GM12878 (cell line): ENCODE data around the gene ATIC. TPM values are rescaled to one million over a fixed set of nuclear protein-coding genes. Genes with fewer than 3 reads are reported as not detected.

Experiments used
- ATAC-seq: fragments of 200-7000 bp; cut with Tn5 transposase; 3 replicates; pipeline ENCODE4 v1.9.1; 2020; ENCODE audit warnings: mild to moderate bottlenecking, moderate library complexity
- BruUV-seq: library from RNA; stranded (reverse); fragments of 400-500 nt; replicated peaks from 2 replicates; lab custom pipeline; 2021; lab: Mats Ljungman, UMichigan
- CTCF ChIA-PET: fragments of 300-600 bp; sonication (Branson Sonifier 250); formaldehyde crosslinking; extraction: SDS; loops from one replicate; lab custom pipeline; 2021; ENCODE audit warnings: inconsistent platforms; lab: Yijun Ruan, JAX
- POLR2A ChIA-PET: fragments of 350-600 bp; formaldehyde crosslinking; extraction: SDS; loops from one replicate; lab custom pipeline; 2021; ENCODE audit warnings: inconsistent platforms; lab: Charles Lee
- RAD21 ChIA-PET: fragments of 300-600 bp; sonication (Branson Sonifier 250); formaldehyde crosslinking; loops from one replicate; lab custom pipeline; 2023; ENCODE audit warnings: antibody characterized with exemption; ENCODE audit not compliant: unreplicated experiment; lab: Charles Lee
- SMC1A ChIA-PET: fragments of 300-600 bp; sonication (Branson Sonifier 250); formaldehyde crosslinking; loops from one replicate; lab custom pipeline; 2023; ENCODE audit not compliant: unreplicated experiment, uncharacterized antibody; lab: Charles Lee
- DNase-seq: peaks from one replicate; pipeline ENCODE4 v3.0.0-alpha.2; 2011; ENCODE audit warnings: low read depth, low spot score
- FAIRE-seq: peaks from 3 replicates; lab custom pipeline; 2011; peaks lifted over from hg19 to GRCh38; lab: Jason Lieb, UNC
- H2AFZ ChIP-seq: 2 replicates; pipeline ENCODE4 v1.6.0; 2011; ENCODE audit warnings: low read depth, low read length, control low read depth; ENCODE audit not compliant: control insufficient read depth
- H3K27ac ChIP-seq: 2 replicates; pipeline ENCODE4 v1.5.1; 2011; ENCODE audit warnings: control low read depth; ENCODE audit not compliant: control insufficient read depth, insufficient read depth
- H3K27me3 ChIP-seq, 2 experiments: replicated peaks in 1 of 2; 2 replicates each; pipeline versions ENCODE4 v1.6.0 to v1.6.1; 2011; ENCODE audit warnings: low read length in 1 of 2; ENCODE audit not compliant: control insufficient read depth in 2 of 2, insufficient read depth in 2 of 2
- H3K36me3 ChIP-seq, 2 experiments: 2 replicates each; pipeline ENCODE4 v1.5.1; 2011; ENCODE audit warnings: low read length in 1 of 2; ENCODE audit not compliant: control insufficient read depth in 2 of 2, insufficient read depth in 2 of 2
- H3K4me1 ChIP-seq: 2 replicates; pipeline ENCODE4 v1.6.1; 2011; ENCODE audit warnings: mild to moderate bottlenecking, low read length, moderate library complexity, mixed read lengths; ENCODE audit not compliant: control insufficient read depth, insufficient read depth
- H3K4me2 ChIP-seq: 2 replicates; pipeline ENCODE4 v1.6.0; 2011; ENCODE audit warnings: control low read depth; ENCODE audit not compliant: control insufficient read depth, insufficient read depth
- H3K4me3 ChIP-seq: fragments of 200-600 bp; sonication (generic); 2 replicates; pipeline ENCODE4 v1.5.1; 2016
- H3K79me2 ChIP-seq: 2 replicates; pipeline ENCODE4 v1.6.0; 2011; ENCODE audit warnings: low read length; ENCODE audit not compliant: control insufficient read depth, insufficient read depth
- H3K9ac ChIP-seq: 2 replicates; pipeline ENCODE4 v1.8.0; 2011; ENCODE audit warnings: low read length, control low read depth, mixed read lengths; ENCODE audit not compliant: control insufficient read depth, insufficient read depth
- H3K9me3 ChIP-seq: replicated peaks from 3 replicates; pipeline ENCODE4 v1.5.1; 2011; ENCODE audit warnings: mild to moderate bottlenecking, low read length; ENCODE audit not compliant: control insufficient read depth, insufficient read depth
- H4K20me1 ChIP-seq: 2 replicates; pipeline ENCODE4 v1.6.0; 2011; ENCODE audit not compliant: control insufficient read depth, insufficient read depth
- ASH2L ChIP-seq: fragments of 300-600, 200-600 bp; sonication (generic); IDR thresholded peaks from 2 replicates; pipeline ENCODE4 v1.6.1; 2017; ENCODE audit warnings: low read depth, mild to moderate bottlenecking, borderline replicate concordance
- BCL11A ChIP-seq: IDR thresholded peaks from 2 replicates; pipeline ENCODE4 v1.6.1; 2011; ENCODE audit warnings: low read depth, low read length
- CEBPZ ChIP-seq: fragments of 150-350 bp; IDR thresholded peaks from 2 replicates; pipeline ENCODE4 v1.6.1; 2016; ENCODE audit warnings: low read depth, low read length
- CHD4 ChIP-seq: fragments of 200-600 bp; sonication (generic); IDR thresholded peaks from 2 replicates; pipeline ENCODE4 v1.6.1; 2016; ENCODE audit warnings: mild to moderate bottlenecking
- CREM ChIP-seq: IDR thresholded peaks from 2 replicates; pipeline ENCODE4 v1.6.1; 2014; ENCODE audit warnings: antibody characterized with exemption, low read depth
- ESRRA ChIP-seq: IDR thresholded peaks from 2 replicates; pipeline ENCODE4 v1.6.1; 2012; ENCODE audit warnings: mild to moderate bottlenecking, low read length, improper control_type of control experiment
- FOXK2 ChIP-seq: fragments of 450-650 bp; IDR thresholded peaks from 2 replicates; pipeline ENCODE4 v1.6.1; 2017; ENCODE audit warnings: mild to moderate bottlenecking, moderate library complexity
- GATAD2B ChIP-seq: fragments of 450-650 bp; conservative IDR thresholded peaks from 2 replicates; pipeline ENCODE4 v1.6.1; 2017; ENCODE audit warnings: low read depth, mild to moderate bottlenecking, moderate library complexity
- KLF5 ChIP-seq: fragments of 450-650 bp; IDR thresholded peaks from 2 replicates; pipeline ENCODE4 v1.6.1; 2014; ENCODE audit warnings: mild to moderate bottlenecking; ENCODE audit not compliant: partially characterized antibody
- NFIC ChIP-seq: IDR thresholded peaks from 2 replicates; pipeline ENCODE4 v1.6.1; 2012; ENCODE audit warnings: low read depth, mild to moderate bottlenecking, inconsistent platforms, low read length, moderate library complexity
- PML ChIP-seq: IDR thresholded peaks from 2 replicates; pipeline ENCODE4 v1.6.1; 2012; ENCODE audit warnings: low read length, inconsistent platforms
- RAD51 ChIP-seq: fragments of 450-650 bp; IDR thresholded peaks from 2 replicates; pipeline ENCODE4 v1.6.1; 2016; ENCODE audit warnings: moderate library complexity, mild to moderate bottlenecking, inconsistent platforms
- RELA ChIP-seq: fragments of 450-650 bp; IDR thresholded peaks from 2 replicates; pipeline ENCODE4 v1.8.0; 2014; ENCODE audit warnings: borderline replicate concordance; ENCODE audit not compliant: partially characterized antibody
- TAF1 ChIP-seq: IDR thresholded peaks from 2 replicates; pipeline ENCODE4 v1.6.1; 2011; ENCODE audit warnings: mild to moderate bottlenecking, low read depth, low read length, borderline replicate concordance
- ZNF24 ChIP-seq: fragments of 450-650 bp; IDR thresholded peaks from 2 replicates; pipeline ENCODE4 v1.6.1; 2017; ENCODE audit warnings: antibody characterized with exemption, mild to moderate bottlenecking
- ZSCAN29 ChIP-seq: fragments of 450-650 bp; IDR thresholded peaks from 2 replicates; pipeline ENCODE4 v1.6.1; 2017; ENCODE audit warnings: mild to moderate bottlenecking, moderate library complexity
- WGBS: methylation state at CpG from one replicate; pipeline ENCODE4 v1.1.6; 2016; ENCODE audit warnings: low lambda C conversion rate; ENCODE audit not compliant: insufficient replicate concordance, insufficient coverage; ENCODE audit errors: missing lambda C conversion rate; 5-methylcytosine and 5-hydroxymethylcytosine counted together
- in situ Hi-C: fragments of 300-500 bp; cut with MboI; formaldehyde crosslinking; loops from 9 replicates; pipeline ENCODE4 v1.14.3; 2018; ENCODE audit warnings: mixed read lengths
- intact Hi-C: fragments of 100-400 bp; cut with micrococcal nuclease; formaldehyde crosslinking; loops from one replicate; pipeline ENCODE4 v1.14.2; 2022; ENCODE audit not compliant: unreplicated experiment
- polyA plus RNA-seq, 11 experiments: library from polyadenylated mRNA; depleted of rRNA in 4 of 11; unstranded in 6 of 11; stranded (reverse) in 5 of 11; fragments of >200 nt; fragmentation: Nextera tagmentation in 4 of 11; fragmentation: Illumina TruSeq in 1 of 11; extraction: Ambion mirVana in 4 of 11; extraction: Trizol in 1 of 11; gene quantifications; 1 replicate in 1 of 11; 2 replicates in 10 of 11; pipeline versions ENCODE4 v1.2.1 to v1.2.3, GENCODE V29; 2011 to 2016; ENCODE audit warnings: inconsistent platforms in 2 of 11, missing spikeins in 2 of 11, low read depth in 1 of 11
- total RNA-seq, 4 experiments: library from RNA; depleted of rRNA in 3 of 4; stranded (reverse); fragments of >200 nt in 3 of 4; fragmentation: Illumina TruSeq in 1 of 4; extraction: Trizol in 1 of 4; gene quantifications; 2 replicates each; pipeline versions ENCODE4 v1.2.1 to v1.2.3, GENCODE V29; 2013 to 2021
- TF ChIP-seq, protein P1 (sequence below): fragments of 450-650 bp; IDR thresholded peaks from 2 replicates; pipeline ENCODE4 v1.6.1; 2018; ENCODE audit warnings: borderline replicate concordance, mild to moderate bottlenecking; ENCODE audit not compliant: partially characterized antibody
- TF ChIP-seq, protein P2 (sequence below): IDR thresholded peaks from 2 replicates; pipeline ENCODE4 v1.6.1; 2012; ENCODE audit warnings: low read length, inconsistent platforms

The ATIC gene
- total and polyA plus RNA-seq, 10 of the 15 experiments (the other 5 are each of a cell fraction or from before 2014, with no cell fraction given) = 45.1 to 518 (median 306) TPM

DNA sequence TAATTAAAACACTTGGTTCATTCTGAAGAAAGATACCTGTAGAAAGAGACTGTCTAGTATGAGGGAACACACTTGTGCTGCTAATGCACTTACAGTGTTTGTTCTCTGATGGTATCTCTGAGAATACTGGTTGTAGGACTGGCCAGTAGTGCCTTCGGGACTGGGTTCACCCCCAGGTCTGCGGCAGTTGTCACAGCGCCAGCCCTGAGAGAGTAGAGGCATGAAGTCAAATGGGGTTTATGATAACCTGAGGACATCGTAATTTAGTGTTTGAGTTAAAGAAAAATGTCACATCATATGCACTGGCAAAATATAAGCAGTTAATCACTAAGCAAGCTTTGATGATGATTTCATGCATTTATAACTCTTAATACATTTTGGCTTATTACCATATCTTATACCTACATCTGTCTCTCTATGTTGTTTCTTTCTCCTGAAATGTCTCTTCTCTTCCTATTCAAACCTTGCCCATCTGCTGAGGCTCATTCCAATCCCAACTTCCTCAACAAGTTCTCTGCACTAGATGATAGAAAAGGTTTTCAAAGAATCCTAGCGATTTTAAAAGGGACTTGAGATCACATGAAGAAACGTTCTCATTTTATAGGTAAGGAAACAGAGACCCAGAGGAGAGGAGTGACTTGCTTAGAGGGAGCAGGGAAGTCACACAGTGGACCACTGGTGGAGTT lies 50.2 kb downstream of the ATIC start:
- ChIA-PET CTCF (no interaction called here), SMC1A (no interaction called here)
- ATAC-seq = no peak
- DNase-seq = no peak
- 0 out of 2 replicates have a peak, but pooled peaks cover 3% of the 10 kb centered on the region for H3K4me1 ChIP-seq
- no peak overlapping the region for H3K9ac ChIP-seq
- in situ Hi-C loops = no loop called here
- no peak for FAIRE-seq
- TF ChIP-seq, protein P1, sequence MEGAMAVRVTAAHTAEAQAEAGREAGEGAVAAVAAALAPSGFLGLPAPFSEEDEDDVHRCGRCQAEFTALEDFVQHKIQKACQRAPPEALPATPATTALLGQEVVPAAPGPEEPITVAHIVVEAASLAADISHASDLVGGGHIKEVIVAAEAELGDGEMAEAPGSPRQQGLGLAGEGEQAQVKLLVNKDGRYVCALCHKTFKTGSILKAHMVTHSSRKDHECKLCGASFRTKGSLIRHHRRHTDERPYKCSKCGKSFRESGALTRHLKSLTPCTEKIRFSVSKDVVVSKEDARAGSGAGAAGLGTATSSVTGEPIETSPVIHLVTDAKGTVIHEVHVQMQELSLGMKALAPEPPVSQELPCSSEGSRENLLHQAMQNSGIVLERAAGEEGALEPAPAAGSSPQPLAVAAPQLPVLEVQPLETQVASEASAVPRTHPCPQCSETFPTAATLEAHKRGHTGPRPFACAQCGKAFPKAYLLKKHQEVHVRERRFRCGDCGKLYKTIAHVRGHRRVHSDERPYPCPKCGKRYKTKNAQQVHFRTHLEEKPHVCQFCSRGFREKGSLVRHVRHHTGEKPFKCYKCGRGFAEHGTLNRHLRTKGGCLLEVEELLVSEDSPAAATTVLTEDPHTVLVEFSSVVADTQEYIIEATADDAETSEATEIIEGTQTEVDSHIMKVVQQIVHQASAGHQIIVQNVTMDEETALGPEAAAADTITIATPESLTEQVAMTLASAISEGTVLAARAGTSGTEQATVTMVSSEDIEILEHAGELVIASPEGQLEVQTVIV = no peak
- TF ChIP-seq ASH2L = no peak
- TF ChIP-seq ZSCAN29 = no peak
- TF ChIP-seq, protein P2, sequence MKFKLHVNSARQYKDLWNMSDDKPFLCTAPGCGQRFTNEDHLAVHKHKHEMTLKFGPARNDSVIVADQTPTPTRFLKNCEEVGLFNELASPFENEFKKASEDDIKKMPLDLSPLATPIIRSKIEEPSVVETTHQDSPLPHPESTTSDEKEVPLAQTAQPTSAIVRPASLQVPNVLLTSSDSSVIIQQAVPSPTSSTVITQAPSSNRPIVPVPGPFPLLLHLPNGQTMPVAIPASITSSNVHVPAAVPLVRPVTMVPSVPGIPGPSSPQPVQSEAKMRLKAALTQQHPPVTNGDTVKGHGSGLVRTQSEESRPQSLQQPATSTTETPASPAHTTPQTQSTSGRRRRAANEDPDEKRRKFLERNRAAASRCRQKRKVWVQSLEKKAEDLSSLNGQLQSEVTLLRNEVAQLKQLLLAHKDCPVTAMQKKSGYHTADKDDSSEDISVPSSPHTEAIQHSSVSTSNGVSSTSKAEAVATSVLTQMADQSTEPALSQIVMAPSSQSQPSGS = no peak
- no peak for TF ChIP-seq GATAD2B
- TF ChIP-seq PML = no peak
- TF ChIP-seq RELA = no peak
- no peak for TF ChIP-seq CEBPZ
- TF ChIP-seq ESRRA = no peak
- TF ChIP-seq BCL11A = no peak
- TF ChIP-seq NFIC = no peak
- no peak for TF ChIP-seq CHD4
- no peak for TF ChIP-seq ZNF24
- no peak for TF ChIP-seq RAD51
- TF ChIP-seq KLF5 = no peak
- no peak for TF ChIP-seq TAF1
- TF ChIP-seq FOXK2 = no peak
- TF ChIP-seq CREM = no peak
- TF ChIP-seq, all 136 proteins: peak for 0
- Histone ChIP-seq H3K4me2 (no peak overlapping the region), H3K27ac (no peak overlapping the region), H3K4me3 (no peak overlapping the region), H2AFZ (no peak overlapping the region), H3K27me3 (no peaks in the 10 kb centered on the region), H3K79me2 (no peaks in the 10 kb centered on the region), H3K9me3 (no peaks in the 10 kb centered on the region), H4K20me1 (no peaks in the 10 kb centered on the region), H3K36me3 (peaks cover 0 to 11% of the 10 kb centered on the region in 2 experiments; a peak in 3 of 4 replicates)
- no TSS peak for BruUV-seq
- POLR2A ChIA-PET = no interaction called here
- 86% methylated on average over 6 of the region's 6 CpGs for WGBS
- intact Hi-C loops = no loop called here
- RAD21 ChIA-PET = no interaction called here
